HEK293 (cell line): ENCODE measurements around the gene PPA1.

ENCODE experiments used
- CTCF ChIA-PET: fragments of 350-600 bp; formaldehyde crosslinking; extraction: SDS; loops from one replicate; lab custom pipeline; 2021; ENCODE audit warnings: antibody characterized with exemption; lab: Yijun Ruan, JAX
- POLR2A ChIA-PET: fragments of 300-600 bp; formaldehyde crosslinking; extraction: SDS; loops from one replicate; lab custom pipeline; 2020; ENCODE audit warnings: antibody characterized with exemption, inconsistent platforms; lab: Yijun Ruan, JAX
- H3K27ac ChIP-seq: fragments of 200-500 bp; sonication (Bioruptor generic); 2 replicates; pipeline ENCODE4 v1.5.1; 2014; ENCODE audit warnings: low read depth, low read length, control low read depth, inconsistent platforms; ENCODE audit errors: extremely low read depth
- H3K36me3 ChIP-seq, 2 experiments: fragments of 200-500 bp in 1 of 2; sonication (Bioruptor generic) in 1 of 2; 1 replicate in 1 of 2; 2 replicates in 1 of 2; pipeline ENCODE4 v1.5.1; 2014 to 2017; ENCODE audit warnings: inconsistent platforms in 2 of 2, low read length in 2 of 2; ENCODE audit not compliant: control insufficient read depth in 2 of 2, insufficient read depth in 1 of 2
- H3K4me1 ChIP-seq: fragments of 200-500 bp; sonication (Bioruptor generic); 2 replicates; pipeline ENCODE4 v1.5.1; 2014; ENCODE audit warnings: mild to moderate bottlenecking, low read length, inconsistent platforms; ENCODE audit not compliant: control insufficient read depth, insufficient read depth
- H3K4me3 ChIP-seq: 2 replicates; pipeline ENCODE4 v1.5.1; 2011; ENCODE audit warnings: low read depth, mild to moderate bottlenecking, control low read depth, low read length, moderate library complexity
- H3K9me3 ChIP-seq: fragments of 200-500 bp; sonication (Bioruptor generic); 2 replicates; pipeline ENCODE4 v1.5.1; 2014; ENCODE audit warnings: low read depth, low read length, inconsistent platforms; ENCODE audit not compliant: control insufficient read depth, insufficient read depth
- EGR2 ChIP-seq: fragments of 450-650 bp; formaldehyde crosslinking; IDR thresholded peaks from 2 replicates; pipeline ENCODE4 v1.5.1; 2016; ENCODE audit warnings: low read depth, missing biosample characterization, missing genetic modification characterization
- GLI2 ChIP-seq: fragments of 450-650 bp; formaldehyde crosslinking; IDR thresholded peaks from 2 replicates; pipeline ENCODE4; 2017; ENCODE audit warnings: missing biosample characterization, missing genetic modification characterization, low read depth, borderline replicate concordance
- HOXD13 ChIP-seq: sonication (generic); formaldehyde crosslinking; IDR thresholded peaks from 2 replicates; pipeline ENCODE4 v1.8.0; 2022; ENCODE audit warnings: missing genetic modification reagents, borderline replicate concordance
- KLF7 ChIP-seq: fragments of 450-650 bp; formaldehyde crosslinking; IDR thresholded peaks from 2 replicates; pipeline ENCODE4 v1.5.1; 2016; ENCODE audit warnings: missing biosample characterization, missing genetic modification characterization, borderline replicate concordance
- SCRT1 ChIP-seq: fragments of 450-650 bp; formaldehyde crosslinking; IDR thresholded peaks from 2 replicates; pipeline ENCODE4 v1.5.1; 2016; ENCODE audit warnings: missing biosample characterization, missing genetic modification characterization, borderline replicate concordance
- SP2 ChIP-seq: fragments of 450-650 bp; formaldehyde crosslinking; IDR thresholded peaks from 2 replicates; pipeline ENCODE4 v1.5.1; 2016; ENCODE audit warnings: missing biosample characterization, missing genetic modification characterization
- YY2 ChIP-seq: fragments of 450-650 bp; formaldehyde crosslinking; IDR thresholded peaks from 2 replicates; pipeline ENCODE4 v1.5.1; 2016; ENCODE audit warnings: missing biosample characterization, missing genetic modification characterization
- ZBTB21 ChIP-seq: fragments of 450-650 bp; formaldehyde crosslinking; IDR thresholded peaks from 2 replicates; pipeline ENCODE4 v1.5.1; 2017; ENCODE audit warnings: missing biosample characterization, missing genetic modification characterization
- ZBTB44 ChIP-seq: fragments of 450-650 bp; IDR thresholded peaks from 2 replicates; pipeline ENCODE4 v1.5.1; 2018; ENCODE audit warnings: missing biosample characterization, mild to moderate bottlenecking, missing genetic modification characterization
- ZNF138 ChIP-seq: fragments of 450-650 bp; formaldehyde crosslinking; IDR thresholded peaks from 2 replicates; pipeline ENCODE4 v1.5.1; 2016; ENCODE audit warnings: missing biosample characterization, missing genetic modification characterization, borderline replicate concordance
- ZNF157 ChIP-seq: fragments of 450-650 bp; formaldehyde crosslinking; IDR thresholded peaks from 2 replicates; pipeline ENCODE4 v1.5.1; 2016; ENCODE audit warnings: missing biosample characterization, missing genetic modification characterization
- ZNF16 ChIP-seq: fragments of 450-650 bp; formaldehyde crosslinking; IDR thresholded peaks from 2 replicates; pipeline ENCODE4 v1.5.1; 2016; ENCODE audit warnings: low read depth, missing biosample characterization, missing genetic modification characterization
- ZNF214 ChIP-seq: fragments of 450-650 bp; formaldehyde crosslinking; IDR thresholded peaks from 2 replicates; pipeline ENCODE4 v1.5.1; 2017; ENCODE audit warnings: missing biosample characterization, mild to moderate bottlenecking, missing genetic modification characterization, borderline replicate concordance
- ZNF223 ChIP-seq: fragments of 450-650 bp; formaldehyde crosslinking; IDR thresholded peaks from 2 replicates; pipeline ENCODE4 v1.5.1; 2016; ENCODE audit warnings: missing biosample characterization, missing genetic modification characterization
- ZNF292 ChIP-seq: fragments of 450-650 bp; formaldehyde crosslinking; IDR thresholded peaks from 2 replicates; pipeline ENCODE4 v1.5.1; 2016; ENCODE audit warnings: low read depth, missing biosample characterization, missing genetic modification characterization, borderline replicate concordance
- ZNF366 ChIP-seq: fragments of 450-650 bp; formaldehyde crosslinking; conservative IDR thresholded peaks from 2 replicates; pipeline ENCODE4 v1.5.1; 2016; ENCODE audit warnings: missing biosample characterization, missing genetic modification characterization
- ZNF37A ChIP-seq: fragments of 450-650 bp; IDR thresholded peaks from 2 replicates; pipeline ENCODE4 v1.5.1; 2018; ENCODE audit warnings: missing biosample characterization, missing genetic modification characterization
- ZNF391 ChIP-seq: fragments of 450-650 bp; formaldehyde crosslinking; IDR thresholded peaks from 2 replicates; pipeline ENCODE4 v1.5.1; 2016; ENCODE audit warnings: low read depth, missing biosample characterization, missing genetic modification characterization, borderline replicate concordance
- ZNF48 ChIP-seq: fragments of 450-650 bp; formaldehyde crosslinking; IDR thresholded peaks from 2 replicates; pipeline ENCODE4 v1.5.1; 2016; ENCODE audit warnings: missing biosample characterization, missing genetic modification characterization
- ZNF530 ChIP-seq: fragments of 450-650 bp; formaldehyde crosslinking; IDR thresholded peaks from 2 replicates; pipeline ENCODE4 v1.5.1; 2016; ENCODE audit warnings: low read depth, missing biosample characterization, missing genetic modification characterization
- ZNF548 ChIP-seq: fragments of 450-650 bp; formaldehyde crosslinking; IDR thresholded peaks from 2 replicates; pipeline ENCODE4 v1.5.1; 2016; ENCODE audit warnings: missing biosample characterization, missing genetic modification characterization
- ZNF623 ChIP-seq: fragments of 450-650 bp; formaldehyde crosslinking; IDR thresholded peaks from 2 replicates; pipeline ENCODE4 v1.5.1; 2016; ENCODE audit warnings: missing biosample characterization, missing genetic modification characterization
- ZNF629 ChIP-seq: fragments of 450-650 bp; formaldehyde crosslinking; IDR thresholded peaks from 2 replicates; pipeline ENCODE4 v1.5.1; 2017; ENCODE audit warnings: missing biosample characterization, missing genetic modification characterization
- ZNF677 ChIP-seq: fragments of 450-650 bp; IDR thresholded peaks from 2 replicates; pipeline ENCODE4 v1.5.0; 2018; ENCODE audit warnings: missing biosample characterization, mild to moderate bottlenecking, missing genetic modification characterization, moderate library complexity
- ZNF785 ChIP-seq: fragments of 450-650 bp; formaldehyde crosslinking; IDR thresholded peaks from 2 replicates; pipeline ENCODE4 v1.5.1; 2016; ENCODE audit warnings: missing biosample characterization, missing genetic modification characterization
- TF ChIP-seq, protein P1 (sequence below): fragments of 450-650 bp; formaldehyde crosslinking; IDR thresholded peaks from 2 replicates; pipeline ENCODE4 v1.5.1; 2016; ENCODE audit warnings: missing biosample characterization, missing genetic modification characterization
- TF ChIP-seq, protein P2 (sequence below): fragments of 450-650 bp; formaldehyde crosslinking; IDR thresholded peaks from 2 replicates; pipeline ENCODE4 v1.5.1; 2016; ENCODE audit warnings: missing biosample characterization, missing genetic modification characterization
- TF ChIP-seq, protein P3 (sequence below): fragments of 450-650 bp; formaldehyde crosslinking; IDR thresholded peaks from 2 replicates; pipeline ENCODE4 v1.5.1; 2016; ENCODE audit warnings: missing biosample characterization, missing genetic modification characterization
- TF ChIP-seq, protein P4 (sequence below): fragments of 450-650 bp; formaldehyde crosslinking; IDR thresholded peaks from 2 replicates; pipeline ENCODE4 v1.5.1; 2017; ENCODE audit warnings: missing biosample characterization, missing genetic modification characterization

PPA1 gene

GRCh38 chr10:70267161-70267933 is 34.1 kb upstream of the PPA1 start (continued):
- TF ChIP-seq GLI2 (no peak), ZNF629 (tag by site-specific recombination) (peak; percentile 61; the same call in 1 of the 2 replicates), ZNF391 (no peak), ZNF16 (tag by site-specific recombination) (no peak), ZNF48 (tag by site-specific recombination) (no peak), ZNF548 (tag by site-specific recombination) (no peak), ZNF530 (tag by site-specific recombination) (no peak), ZNF214 (tag by site-specific recombination) (no peak), ZNF292 (no peak), SP2 (tag by site-specific recombination) (peak; percentile 27), HOXD13 (CRISPR knock-in tag) (no peak), ZNF677 (no peak)
- TF ChIP-seq, protein P1, sequence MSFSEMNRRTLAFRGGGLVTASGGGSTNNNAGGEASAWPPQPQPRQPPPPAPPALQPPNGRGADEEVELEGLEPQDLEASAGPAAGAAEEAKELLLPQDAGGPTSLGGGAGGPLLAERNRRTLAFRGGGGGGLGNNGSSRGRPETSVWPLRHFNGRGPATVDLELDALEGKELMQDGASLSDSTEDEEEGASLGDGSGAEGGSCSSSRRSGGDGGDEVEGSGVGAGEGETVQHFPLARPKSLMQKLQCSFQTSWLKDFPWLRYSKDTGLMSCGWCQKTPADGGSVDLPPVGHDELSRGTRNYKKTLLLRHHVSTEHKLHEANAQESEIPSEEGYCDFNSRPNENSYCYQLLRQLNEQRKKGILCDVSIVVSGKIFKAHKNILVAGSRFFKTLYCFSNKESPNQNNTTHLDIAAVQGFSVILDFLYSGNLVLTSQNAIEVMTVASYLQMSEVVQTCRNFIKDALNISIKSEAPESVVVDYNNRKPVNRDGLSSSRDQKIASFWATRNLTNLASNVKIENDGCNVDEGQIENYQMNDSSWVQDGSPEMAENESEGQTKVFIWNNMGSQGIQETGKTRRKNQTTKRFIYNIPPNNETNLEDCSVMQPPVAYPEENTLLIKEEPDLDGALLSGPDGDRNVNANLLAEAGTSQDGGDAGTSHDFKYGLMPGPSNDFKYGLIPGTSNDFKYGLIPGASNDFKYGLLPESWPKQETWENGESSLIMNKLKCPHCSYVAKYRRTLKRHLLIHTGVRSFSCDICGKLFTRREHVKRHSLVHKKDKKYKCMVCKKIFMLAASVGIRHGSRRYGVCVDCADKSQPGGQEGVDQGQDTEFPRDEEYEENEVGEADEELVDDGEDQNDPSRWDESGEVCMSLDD (tag by site-specific recombination): no peak
- TF ChIP-seq, protein P2, sequence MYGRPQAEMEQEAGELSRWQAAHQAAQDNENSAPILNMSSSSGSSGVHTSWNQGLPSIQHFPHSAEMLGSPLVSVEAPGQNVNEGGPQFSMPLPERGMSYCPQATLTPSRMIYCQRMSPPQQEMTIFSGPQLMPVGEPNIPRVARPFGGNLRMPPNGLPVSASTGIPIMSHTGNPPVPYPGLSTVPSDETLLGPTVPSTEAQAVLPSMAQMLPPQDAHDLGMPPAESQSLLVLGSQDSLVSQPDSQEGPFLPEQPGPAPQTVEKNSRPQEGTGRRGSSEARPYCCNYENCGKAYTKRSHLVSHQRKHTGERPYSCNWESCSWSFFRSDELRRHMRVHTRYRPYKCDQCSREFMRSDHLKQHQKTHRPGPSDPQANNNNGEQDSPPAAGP: peak; percentile 74; the same call in 1 of the 2 replicates

DNA sequence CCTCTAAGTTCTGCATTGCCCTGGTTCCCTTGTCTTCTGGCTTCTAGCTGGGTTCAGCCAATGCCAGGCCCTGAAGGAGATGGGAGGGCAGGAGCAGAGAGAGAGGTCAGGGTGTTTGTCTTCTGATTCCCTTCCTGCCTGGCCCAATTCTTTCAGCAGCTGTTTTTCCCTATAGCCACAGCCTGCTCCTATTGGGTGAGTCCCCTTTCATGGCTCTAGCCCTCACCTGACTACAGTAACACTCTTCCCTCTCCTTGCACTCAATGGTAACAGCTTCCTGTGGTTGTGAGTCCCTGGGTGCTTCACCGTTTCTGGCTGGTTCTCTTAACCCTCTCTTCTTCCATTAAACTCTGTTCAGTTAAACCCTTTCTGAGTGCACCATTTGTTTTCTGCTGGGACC is 33.5 kb upstream of the PPA1 start:
- Histone ChIP-seq H3K36me3 (no peaks in the 10 kb centered on the region), H3K4me1 (no peaks in the 10 kb centered on the region), H3K4me3 (no peak overlapping the region), H3K9me3 (no peaks in the 10 kb centered on the region), H3K27ac (no peak overlapping the region)
- ChIA-PET POLR2A (interaction anchor here (1.3 kb wide), 1 partner anchor 34 kb away, joined by 7 read pairs; no protein-coding TSS in a partner anchor), CTCF (interaction anchor here (0.8 to 4.2 kb wide), 7 partner anchors 10 to 81 kb away, joined by 3 to 29 read pairs (median 4); no protein-coding TSS in a partner anchor)
- TF ChIP-seq KLF7 (tag by site-specific recombination) (no peak), ZNF223 (tag by site-specific recombination) (no peak), YY2 (tag by site-specific recombination) (no peak), ZNF785 (no peak), ZNF138 (tag by site-specific recombination) (no peak), ZBTB44 (no peak), ZNF623 (no peak), ZBTB21 (tag by site-specific recombination) (no peak), ZNF366 (tag by site-specific recombination) (no peak), ZNF37A (tag by site-specific recombination) (no peak), EGR2 (tag by site-specific recombination) (no peak), ZNF157 (tag by site-specific recombination) (no peak), SCRT1 (tag by site-specific recombination) (no peak)
- TF ChIP-seq, protein P3, sequence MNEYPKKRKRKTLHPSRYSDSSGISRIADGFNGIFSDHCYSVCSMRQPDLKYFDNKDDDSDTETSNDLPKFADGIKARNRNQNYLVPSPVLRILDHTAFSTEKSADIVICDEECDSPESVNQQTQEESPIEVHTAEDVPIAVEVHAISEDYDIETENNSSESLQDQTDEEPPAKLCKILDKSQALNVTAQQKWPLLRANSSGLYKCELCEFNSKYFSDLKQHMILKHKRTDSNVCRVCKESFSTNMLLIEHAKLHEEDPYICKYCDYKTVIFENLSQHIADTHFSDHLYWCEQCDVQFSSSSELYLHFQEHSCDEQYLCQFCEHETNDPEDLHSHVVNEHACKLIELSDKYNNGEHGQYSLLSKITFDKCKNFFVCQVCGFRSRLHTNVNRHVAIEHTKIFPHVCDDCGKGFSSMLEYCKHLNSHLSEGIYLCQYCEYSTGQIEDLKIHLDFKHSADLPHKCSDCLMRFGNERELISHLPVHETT (tag by site-specific recombination): no peak
- TF ChIP-seq, protein P4, sequence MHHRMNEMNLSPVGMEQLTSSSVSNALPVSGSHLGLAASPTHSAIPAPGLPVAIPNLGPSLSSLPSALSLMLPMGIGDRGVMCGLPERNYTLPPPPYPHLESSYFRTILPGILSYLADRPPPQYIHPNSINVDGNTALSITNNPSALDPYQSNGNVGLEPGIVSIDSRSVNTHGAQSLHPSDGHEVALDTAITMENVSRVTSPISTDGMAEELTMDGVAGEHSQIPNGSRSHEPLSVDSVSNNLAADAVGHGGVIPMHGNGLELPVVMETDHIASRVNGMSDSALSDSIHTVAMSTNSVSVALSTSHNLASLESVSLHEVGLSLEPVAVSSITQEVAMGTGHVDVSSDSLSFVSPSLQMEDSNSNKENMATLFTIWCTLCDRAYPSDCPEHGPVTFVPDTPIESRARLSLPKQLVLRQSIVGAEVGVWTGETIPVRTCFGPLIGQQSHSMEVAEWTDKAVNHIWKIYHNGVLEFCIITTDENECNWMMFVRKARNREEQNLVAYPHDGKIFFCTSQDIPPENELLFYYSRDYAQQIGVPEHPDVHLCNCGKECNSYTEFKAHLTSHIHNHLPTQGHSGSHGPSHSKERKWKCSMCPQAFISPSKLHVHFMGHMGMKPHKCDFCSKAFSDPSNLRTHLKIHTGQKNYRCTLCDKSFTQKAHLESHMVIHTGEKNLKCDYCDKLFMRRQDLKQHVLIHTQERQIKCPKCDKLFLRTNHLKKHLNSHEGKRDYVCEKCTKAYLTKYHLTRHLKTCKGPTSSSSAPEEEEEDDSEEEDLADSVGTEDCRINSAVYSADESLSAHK: no peak
